ENCODE measurements around the gene TGFBR3. TPM values are rescaled to one million over a fixed set of nuclear protein-coding genes. Genes with fewer than 3 reads are reported as not detected.

TGFBR3 gene
- total and polyA plus RNA-seq, 2 of the 4 experiments (the other 2 are of a cell fraction), result 3.0 to 11.3 TPM

DNA sequence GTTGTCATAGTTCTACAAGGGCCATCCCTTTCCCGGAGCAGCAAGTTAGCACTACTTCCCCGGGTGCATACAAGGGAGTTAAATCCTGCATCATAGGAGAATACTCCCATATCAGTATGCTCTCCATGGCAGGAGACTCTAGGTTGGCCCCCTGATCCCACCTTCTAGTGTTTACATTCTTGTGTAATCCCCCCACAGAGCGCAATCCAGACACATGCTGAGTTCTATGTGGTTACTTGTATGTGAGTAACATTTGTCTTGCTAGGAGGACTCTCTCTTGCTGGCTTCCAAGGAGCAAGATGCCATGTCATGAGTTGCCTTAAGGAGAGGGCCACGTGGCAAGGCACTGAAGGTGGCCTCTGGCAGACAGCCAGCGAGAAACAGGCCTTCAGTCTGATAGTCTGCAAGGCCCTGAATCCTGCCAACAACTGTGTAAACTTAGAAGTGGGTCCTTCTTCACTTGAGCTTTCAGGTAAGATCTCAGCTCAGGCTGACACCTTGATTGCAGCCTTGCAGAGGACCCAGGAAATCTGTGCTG lies 230.0 kb downstream of the TGFBR3 start:
- Histone ChIP-seq H2AFZ (replicated peaks; ENCODE audit: low read length, poor library complexity) (no peak overlapping the region), H3K18ac (ENCODE audit: low read depth, low read length) (no peak overlapping the region), H3K4me1 (ENCODE audit: control insufficient read depth, insufficient read depth, low read length) (peaks cover 8% of the 10 kb centered on the region), H2BK120ac (ENCODE audit: low read depth, low read length) (no peak overlapping the region), H3K36me3 (ENCODE audit: control insufficient read depth, insufficient read depth, low read length) (no peaks in the 10 kb centered on the region), H4K5ac (ENCODE audit: low read depth, low read length) (no peak overlapping the region), H2AK9ac (replicated peaks; ENCODE audit: low read depth, low read length, poor library complexity) (no peak overlapping the region), H3K4me2 (ENCODE audit: low read depth, low read length) (no peak overlapping the region), H2BK5ac (ENCODE audit: low read depth, low read length, poor library complexity, severe bottlenecking) (no peak overlapping the region), H3K56ac (ENCODE audit: extremely low read depth, insufficient read depth, low read length) (no peak overlapping the region), H2AK5ac (ENCODE audit: low read depth, low read length) (peak overlapping the region; percentile 44; the same call in 1 of the 2 replicates), H4K8ac (ENCODE audit: low read depth in 2 of 2, low read length in 2 of 2) (no peak overlapping the region), H3K9ac (ENCODE audit: low read depth, low read length) (no peak overlapping the region), H3K79me1 (ENCODE audit: low read depth in 1 of 2, low read length in 2 of 2) (no peaks in the 10 kb centered on the region), H3K23ac (ENCODE audit: low read depth, low read length) (0 out of 2 replicates have a peak overlapping the region, but pooled peaks have one; percentile 32), H3K9me3 (ENCODE audit: control insufficient read depth, insufficient read depth, low read length) (no peaks in the 10 kb centered on the region; the same call in 1 of the 2 replicates), H3K27ac (ENCODE audit: insufficient read depth, low read length) (no peak overlapping the region), H3K4ac (ENCODE audit: low read depth, low read length) (no peak overlapping the region), H3K14ac (replicated peaks; ENCODE audit: low read depth, low read length) (no peak overlapping the region), H4K20me1 (ENCODE audit: insufficient read depth, low read length) (no peaks in the 10 kb centered on the region), H3K4me3 (ENCODE audit: insufficient read depth, low read depth, low read length) (no peak overlapping the region), H4K91ac (ENCODE audit: insufficient read depth, low read depth, low read length) (no peak overlapping the region), H3K27me3 (ENCODE audit: control insufficient read depth, insufficient read depth, low read length) (no peaks in the 10 kb centered on the region), H2BK20ac (ENCODE audit: low read depth, low read length) (no peak overlapping the region), H3K9me1 (ENCODE audit: insufficient read depth, low read length) (peaks cover 6% of the 10 kb centered on the region), H2BK15ac (ENCODE audit: low read depth, low read length) (no peak overlapping the region)
- CTCF ChIA-PET, result no interaction called here
- no peak for DNase-seq
- intact Hi-C loops (cut with micrococcal nuclease), result no loop called here
- POLR2A ChIA-PET (ENCODE audit: unreplicated experiment), result no interaction called here
- no peak for ATAC-seq (ENCODE audit: low read depth)
- no TSS peak for BruUV-seq (replicated peaks)
- in situ Hi-C loops (cut with MboI; ENCODE audit: low sequenced_read_pairs), result no loop called here
- WGBS, 2 experiments (ENCODE audit: extremely low coverage in 2 of 2, insufficient read length in 1 of 2), result 83% methylated on average over 1 of the region's 5 CpGs; no CpG with 5 or more reads in 1 of the 2 experiments
- dilution Hi-C loops (cut with HindIII; ENCODE audit: low sequenced_read_pairs, unreplicated experiment), result no loop called here
- TF ChIP-seq, protein P1, sequence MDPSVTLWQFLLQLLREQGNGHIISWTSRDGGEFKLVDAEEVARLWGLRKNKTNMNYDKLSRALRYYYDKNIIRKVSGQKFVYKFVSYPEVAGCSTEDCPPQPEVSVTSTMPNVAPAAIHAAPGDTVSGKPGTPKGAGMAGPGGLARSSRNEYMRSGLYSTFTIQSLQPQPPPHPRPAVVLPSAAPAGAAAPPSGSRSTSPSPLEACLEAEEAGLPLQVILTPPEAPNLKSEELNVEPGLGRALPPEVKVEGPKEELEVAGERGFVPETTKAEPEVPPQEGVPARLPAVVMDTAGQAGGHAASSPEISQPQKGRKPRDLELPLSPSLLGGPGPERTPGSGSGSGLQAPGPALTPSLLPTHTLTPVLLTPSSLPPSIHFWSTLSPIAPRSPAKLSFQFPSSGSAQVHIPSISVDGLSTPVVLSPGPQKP (IDR thresholded peaks at IDR 0.05; ENCODE audit: borderline replicate concordance, low read depth, low read length), result no peak
- no peak for TF ChIP-seq BHLHE40 (IDR thresholded peaks at IDR 0.05; ENCODE audit: low read depth, low read length)
- TF ChIP-seq RFX5 (IDR thresholded peaks at IDR 0.05; ENCODE audit: low read depth, low read length), result no peak
- no peak for TF ChIP-seq RCOR1 (IDR thresholded peaks at IDR 0.05; ENCODE audit: insufficient replicate concordance, low read length)
- TF ChIP-seq RAD21 (IDR thresholded peaks at IDR 0.05; ENCODE audit: low read length), result no peak
- no peak for TF ChIP-seq NFE2L2 (IDR thresholded peaks at IDR 0.05; ENCODE audit: low read depth, low read length)
- TF ChIP-seq SMC3 (IDR thresholded peaks at IDR 0.05; ENCODE audit: low read depth, low read length), result no peak
- TF ChIP-seq FOS (IDR thresholded peaks at IDR 0.05; ENCODE audit: low read depth, low read length), result no peak
